ENCODE results near the gene DNAJC4. TPM values are rescaled to one million over a fixed set of nuclear protein-coding genes. Genes with fewer than 3 reads are reported as not detected.
A peak's percentile ranks its signal among the peaks of the same experiment; 100 is the strongest.

Gene DNAJC4
- total and polyA plus RNA-seq, 2 of the 8 experiments (the other 6 are each of a cell fraction or from before 2014, with no cell fraction given): 14.6 to 31.0 TPM

DNA sequence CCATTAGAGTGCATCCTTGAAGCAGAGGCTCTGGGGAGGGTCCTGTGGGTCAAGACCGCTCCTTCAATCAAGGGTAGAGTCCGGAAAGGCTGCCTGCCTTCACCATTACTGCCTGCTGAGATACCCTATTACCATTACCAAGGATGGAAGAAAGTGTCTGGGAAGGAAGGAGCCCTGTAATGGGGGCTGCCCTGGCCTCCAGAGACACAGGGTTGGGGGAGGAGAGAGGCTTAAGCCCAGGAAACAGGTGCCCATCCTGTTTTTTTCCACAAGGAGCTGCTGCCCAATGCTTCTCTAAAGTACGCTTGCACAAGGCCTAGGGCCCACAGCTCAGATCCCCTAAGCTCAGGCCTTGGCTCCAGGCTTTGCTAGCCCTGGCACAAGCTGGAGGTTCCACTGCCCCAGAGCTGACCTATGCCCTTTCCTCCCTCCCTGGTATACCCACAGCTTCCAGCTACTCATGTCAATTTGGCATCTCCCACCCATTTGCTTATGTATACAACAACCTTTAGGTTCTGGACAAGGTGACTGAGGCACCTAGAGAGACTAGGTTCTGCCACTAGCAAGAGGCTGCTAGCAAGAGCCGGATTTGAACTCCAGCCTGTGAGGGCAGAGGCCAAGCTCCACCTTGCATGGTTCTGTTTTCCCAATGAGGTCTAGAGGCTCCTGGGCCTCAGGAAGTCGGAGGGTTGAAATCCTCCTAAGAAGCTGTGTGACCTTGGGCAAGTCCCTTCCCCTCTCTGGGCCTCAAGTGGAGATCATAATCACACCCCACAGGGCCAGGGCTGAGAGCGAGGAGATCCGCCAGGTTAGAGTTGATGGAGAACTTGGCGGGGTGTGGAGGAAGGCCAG lies 19.4 kb downstream of the DNAJC4 start (continued):
- TF ChIP-seq CHD2 (IDR thresholded peaks at IDR 0.05; ENCODE audit: low read length): no peak
- no peak for TF ChIP-seq JUND (IDR thresholded peaks at IDR 0.05; ENCODE audit: low read length)
- TF ChIP-seq MAFK (IDR thresholded peaks at IDR 0.05; ENCODE audit: low read depth, low read length): no peak
- TF ChIP-seq BACH1 (IDR thresholded peaks at IDR 0.05; ENCODE audit: low read length): no peak
- TF ChIP-seq SIX5 (IDR thresholded peaks at IDR 0.05; ENCODE audit: low read depth, low read length): no peak
- TF ChIP-seq POU5F1 (IDR thresholded peaks at IDR 0.05; ENCODE audit: low read depth, low read length): no peak
- TF ChIP-seq HDAC6 (IDR thresholded peaks at IDR 0.05; ENCODE audit: low read depth, low read length): no peak
- no peak for TF ChIP-seq SAP30 (IDR thresholded peaks at IDR 0.05; ENCODE audit: insufficient read depth, insufficient replicate concordance, low read length)
- no peak for TF ChIP-seq RFX5 (IDR thresholded peaks at IDR 0.05; ENCODE audit: borderline replicate concordance, low read depth, low read length)
- TF ChIP-seq RAD21 (IDR thresholded peaks at IDR 0.05 in 1 of 2, conservative IDR thresholded peaks at IDR 0.05 in 1 of 2; ENCODE audit: low read depth in 2 of 2, low read length in 2 of 2): no peak
- no peak for TF ChIP-seq CBX5 (IDR thresholded peaks at IDR 0.05; ENCODE audit: low read depth, low read length)
- peak; percentile 52 for TF ChIP-seq NANOG (IDR thresholded peaks at IDR 0.05; ENCODE audit: insufficient read depth, low read depth, low read length, poor library complexity, severe bottlenecking)
- TF ChIP-seq JUN (IDR thresholded peaks at IDR 0.05; ENCODE audit: low read depth, low read length): no peak
- TF ChIP-seq GABPA (IDR thresholded peaks at IDR 0.05; ENCODE audit: borderline replicate concordance, insufficient read depth, low read length): no peak
- TF ChIP-seq CTBP2 (IDR thresholded peaks at IDR 0.05; ENCODE audit: borderline replicate concordance, insufficient read depth, insufficient read length, low read length): peak; percentile 38
- TF ChIP-seq NRF1 (IDR thresholded peaks at IDR 0.05; ENCODE audit: low read depth, low read length): no peak
- no peak for TF ChIP-seq EZH2 (IDR thresholded peaks at IDR 0.05; ENCODE audit: low read depth, low read length, severe bottlenecking)
- no peak for TF ChIP-seq SIRT6 (IDR thresholded peaks at IDR 0.05; ENCODE audit: low read length)
- TF ChIP-seq SRF (IDR thresholded peaks at IDR 0.05; ENCODE audit: low read depth, low read length): no peak
- TF ChIP-seq, protein P1, sequence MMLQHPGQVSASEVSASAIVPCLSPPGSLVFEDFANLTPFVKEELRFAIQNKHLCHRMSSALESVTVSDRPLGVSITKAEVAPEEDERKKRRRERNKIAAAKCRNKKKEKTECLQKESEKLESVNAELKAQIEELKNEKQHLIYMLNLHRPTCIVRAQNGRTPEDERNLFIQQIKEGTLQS (IDR thresholded peaks at IDR 0.05; ENCODE audit: insufficient read depth, low read depth, low read length): no peak
- TF ChIP-seq, protein P2, sequence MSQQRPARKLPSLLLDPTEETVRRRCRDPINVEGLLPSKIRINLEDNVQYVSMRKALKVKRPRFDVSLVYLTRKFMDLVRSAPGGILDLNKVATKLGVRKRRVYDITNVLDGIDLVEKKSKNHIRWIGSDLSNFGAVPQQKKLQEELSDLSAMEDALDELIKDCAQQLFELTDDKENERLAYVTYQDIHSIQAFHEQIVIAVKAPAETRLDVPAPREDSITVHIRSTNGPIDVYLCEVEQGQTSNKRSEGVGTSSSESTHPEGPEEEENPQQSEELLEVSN (IDR thresholded peaks at IDR 0.05): no peak

All from H1 (cell line).